Astrocyte of the spinal cord (primary cell): Measurements from ENCODE around the gene ANKRD42.
"Not testable (repeated sequence)": the region's sequence is repeated elsewhere in the genome, so short reads cannot be mapped to it uniquely, and the experiment has no call there.

Source experiments
- DNase-seq: peaks from one replicate; pipeline ENCODE4 v3.0.0; 2011; ENCODE audit warnings: low read depth, low spot score
- H3K4me3 ChIP-seq: 2 replicates; pipeline ENCODE4 v1.5.1; 2011; ENCODE audit warnings: low read depth, mild to moderate bottlenecking, low read length, moderate library complexity
- in situ Hi-C: cut with HindIII; loops from 2 replicates; pipeline ENCODE4 v1.10.0; 2017; ENCODE audit warnings: low sequenced_read_pairs
- TF ChIP-seq, protein P1 (sequence below): IDR thresholded peaks from 2 replicates; pipeline ENCODE4 v1.5.1; 2012; ENCODE audit warnings: low read depth, mild to moderate bottlenecking, low read length, inconsistent platforms

The ANKRD42 gene

GRCh38 chr11:83265331-83265730, 71.8 kb downstream of the ANKRD42 start:
- TF ChIP-seq, protein P1, sequence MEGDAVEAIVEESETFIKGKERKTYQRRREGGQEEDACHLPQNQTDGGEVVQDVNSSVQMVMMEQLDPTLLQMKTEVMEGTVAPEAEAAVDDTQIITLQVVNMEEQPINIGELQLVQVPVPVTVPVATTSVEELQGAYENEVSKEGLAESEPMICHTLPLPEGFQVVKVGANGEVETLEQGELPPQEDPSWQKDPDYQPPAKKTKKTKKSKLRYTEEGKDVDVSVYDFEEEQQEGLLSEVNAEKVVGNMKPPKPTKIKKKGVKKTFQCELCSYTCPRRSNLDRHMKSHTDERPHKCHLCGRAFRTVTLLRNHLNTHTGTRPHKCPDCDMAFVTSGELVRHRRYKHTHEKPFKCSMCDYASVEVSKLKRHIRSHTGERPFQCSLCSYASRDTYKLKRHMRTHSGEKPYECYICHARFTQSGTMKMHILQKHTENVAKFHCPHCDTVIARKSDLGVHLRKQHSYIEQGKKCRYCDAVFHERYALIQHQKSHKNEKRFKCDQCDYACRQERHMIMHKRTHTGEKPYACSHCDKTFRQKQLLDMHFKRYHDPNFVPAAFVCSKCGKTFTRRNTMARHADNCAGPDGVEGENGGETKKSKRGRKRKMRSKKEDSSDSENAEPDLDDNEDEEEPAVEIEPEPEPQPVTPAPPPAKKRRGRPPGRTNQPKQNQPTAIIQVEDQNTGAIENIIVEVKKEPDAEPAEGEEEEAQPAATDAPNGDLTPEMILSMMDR: no peak
- H3K4me3 ChIP-seq: no peak overlapping the region
- in situ Hi-C loops: no loop called here
- no peak for DNase-seq

- H3K4me3 ChIP-seq, DNase-seq, in situ Hi-C loops: not testable (repeated sequence)
Measured at GRCh38 chr11:83269080-83269479, 75.6 kb downstream of the ANKRD42 start.

DNA sequence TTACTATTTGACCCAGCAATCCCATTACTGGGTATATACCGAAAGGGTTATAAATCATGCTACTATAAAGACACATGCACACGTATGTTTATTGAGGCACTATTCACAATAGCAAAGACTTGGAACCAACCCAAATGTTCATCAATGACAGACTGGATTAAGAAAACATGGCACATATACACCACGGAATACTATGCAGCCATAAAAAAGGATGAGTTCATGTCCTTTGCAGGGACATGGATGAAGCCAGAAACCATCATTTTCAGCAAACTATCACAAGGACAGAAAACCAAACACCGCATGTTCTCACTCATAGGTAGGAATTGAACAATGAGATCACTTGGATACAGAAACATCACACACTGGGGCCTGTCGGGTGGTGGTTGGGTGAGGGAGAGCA, 78.2 kb downstream of the ANKRD42 start:
- H3K4me3 ChIP-seq, DNase-seq, in situ Hi-C loops: not testable (repeated sequence)

GRCh38 chr11:83272627-83273026, 79.1 kb downstream of the ANKRD42 start:
- in situ Hi-C loops: no loop called here

GRCh38 chr11:83275888-83276641, 82.6 kb downstream of the ANKRD42 start:
- no peak for DNase-seq
- TF ChIP-seq, protein P1: no peak
- no peak overlapping the region for H3K4me3 ChIP-seq
- in situ Hi-C loops: no loop called here

More at GRCh38 chr11:83272627-83273026, 79.1 kb downstream of the ANKRD42 start:
- H3K4me3 ChIP-seq: no peak overlapping the region
- TF ChIP-seq, protein P1: no peak
- peak; percentile 80 for DNase-seq

GRCh38 chr11:83278351-83278750, 84.8 kb downstream of the ANKRD42 start:
- in situ Hi-C loops: no loop called here
- TF ChIP-seq, protein P1: no peak
- DNase-seq: peak; percentile 65
- H3K4me3 ChIP-seq: no peak overlapping the region

DNA sequence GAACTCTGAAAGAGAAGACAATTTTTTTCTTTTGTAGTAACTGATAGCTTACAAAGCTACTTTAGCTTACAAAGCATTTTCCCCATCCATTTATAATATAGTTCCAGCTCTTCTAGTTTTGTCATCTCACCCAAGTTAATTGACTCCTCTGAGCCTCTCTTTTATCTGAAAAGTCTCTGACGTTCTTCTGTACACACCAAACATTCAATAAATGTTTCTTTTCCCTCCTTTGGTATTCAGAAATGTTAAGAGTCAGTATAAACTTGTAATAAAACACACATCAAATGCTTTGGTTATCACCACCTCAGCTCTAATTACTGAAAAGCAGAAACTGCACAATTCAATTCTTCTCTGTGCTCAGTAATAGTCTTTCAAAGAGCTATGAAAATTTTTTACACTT, 86.7 kb downstream of the ANKRD42 start:
- in situ Hi-C loops: no loop called here
- H3K4me3 ChIP-seq: no peak overlapping the region
- DNase-seq: peak; percentile 37
- TF ChIP-seq, protein P1: no peak
